Renal cortex interstitium (tissue), 15 donors: ENCODE data around the gene HIGD2A. TPM values are rescaled to one million over a fixed set of nuclear protein-coding genes. Genes with fewer than 3 reads are reported as not detected.

ENCODE experiments used
- DNase-seq, 11 donors: peaks; one replicate each; pipeline ENCODE4 v3.0.0-alpha.2; 2013; ENCODE audit warnings: low read depth in 9 of 11, low spot score in 4 of 11; ENCODE audit errors: extremely low read depth in 1 of 11
- long read RNA-seq, 16 experiments: transcript quantifications; one replicate each; lab custom pipeline, GENCODE V29; 2026
- polyA plus RNA-seq, 3 donors: library from polyadenylated mRNA; unstranded; fragments of 120-200 nt; gene quantifications; one replicate each; pipeline ENCODE4 v1.2.1, GENCODE V29; 2013; ENCODE audit not compliant: insufficient read length in 3 of 3

The HIGD2A gene
- 100 to 1,000 TPM in 2 of 3 donors, 10 to 100 TPM in 1; 98.0 to 120 (median 112) TPM for polyA plus RNA-seq
- long read RNA-seq, donor 1, transcript HIGD2A-201 (2 exons, 668 nt): major isoform, 111 of 111 reads
- long read RNA-seq, donor 1, partial matches to known transcripts: 0 of 111 reads
- long read RNA-seq, donor 1, other reads (novel, unspliced or antisense): 0 of 111 reads
- long read RNA-seq, donor 2, transcript HIGD2A-201 (2 exons, 668 nt): major isoform, 94 of 94 reads
- long read RNA-seq, donor 2, partial matches to known transcripts: 0 of 94 reads
- long read RNA-seq, donor 2, other reads (novel, unspliced or antisense): 0 of 94 reads
- long read RNA-seq, donor 3, transcript HIGD2A-201 (2 exons, 668 nt): major isoform, 146 of 146 reads
- long read RNA-seq, donor 3, partial matches to known transcripts: 0 of 146 reads
- long read RNA-seq, donor 3, other reads (novel, unspliced or antisense): 0 of 146 reads
- long read RNA-seq, donor 4, transcript HIGD2A-201 (2 exons, 668 nt): major isoform, 88 of 123 reads
- long read RNA-seq, donor 4, partial matches to known transcripts: 35 of 123 reads
- long read RNA-seq, donor 4, other reads (novel, unspliced or antisense): 0 of 123 reads
- long read RNA-seq, donor 5: 0 reads
- long read RNA-seq, donor 6, transcript HIGD2A-201 (2 exons, 668 nt): major isoform, 101 of 131 reads
- long read RNA-seq, donor 6, partial matches to known transcripts: 30 of 131 reads
- long read RNA-seq, donor 6, other reads (novel, unspliced or antisense): 0 of 131 reads
- long read RNA-seq, donor 7, transcript HIGD2A-201 (2 exons, 668 nt): major isoform, 146 of 191 reads
- long read RNA-seq, donor 7, partial matches to known transcripts: 45 of 191 reads
- long read RNA-seq, donor 7, other reads (novel, unspliced or antisense): 0 of 191 reads
- long read RNA-seq, donor 8: 0 reads
- long read RNA-seq, donor 9, transcript HIGD2A-201 (2 exons, 668 nt): major isoform, 110 of 110 reads
- long read RNA-seq, donor 9, partial matches to known transcripts: 0 of 110 reads
- long read RNA-seq, donor 9, other reads (novel, unspliced or antisense): 0 of 110 reads
- long read RNA-seq, donor 10, transcript HIGD2A-201 (2 exons, 668 nt): major isoform, 131 of 183 reads
- long read RNA-seq, donor 10, partial matches to known transcripts: 52 of 183 reads
- long read RNA-seq, donor 10, other reads (novel, unspliced or antisense): 0 of 183 reads
- long read RNA-seq, donor 11, transcript HIGD2A-201 (2 exons, 668 nt): major isoform, 65 of 65 reads
- long read RNA-seq, donor 11, partial matches to known transcripts: 0 of 65 reads
- long read RNA-seq, donor 11, other reads (novel, unspliced or antisense): 0 of 65 reads
- long read RNA-seq, donor 12, transcript HIGD2A-201 (2 exons, 668 nt): major isoform, 50 of 50 reads
- long read RNA-seq, donor 12, partial matches to known transcripts: 0 of 50 reads
- long read RNA-seq, donor 12, other reads (novel, unspliced or antisense): 0 of 50 reads
- long read RNA-seq, donor 13: 0 reads
- long read RNA-seq, donor 14, transcript HIGD2A-201 (2 exons, 668 nt): major isoform, 115 of 115 reads
- long read RNA-seq, donor 14, partial matches to known transcripts: 0 of 115 reads
- long read RNA-seq, donor 14, other reads (novel, unspliced or antisense): 0 of 115 reads
- long read RNA-seq, donor 15, transcript HIGD2A-201 (2 exons, 668 nt): major isoform, 43 of 43 reads
- long read RNA-seq, donor 15, partial matches to known transcripts: 0 of 43 reads
- long read RNA-seq, donor 15, other reads (novel, unspliced or antisense): 0 of 43 reads
- long read RNA-seq, donor 16, transcript HIGD2A-201 (2 exons, 668 nt): major isoform, 247 of 247 reads
- long read RNA-seq, donor 16, partial matches to known transcripts: 0 of 247 reads
- long read RNA-seq, donor 16, other reads (novel, unspliced or antisense): 0 of 247 reads

DNA sequence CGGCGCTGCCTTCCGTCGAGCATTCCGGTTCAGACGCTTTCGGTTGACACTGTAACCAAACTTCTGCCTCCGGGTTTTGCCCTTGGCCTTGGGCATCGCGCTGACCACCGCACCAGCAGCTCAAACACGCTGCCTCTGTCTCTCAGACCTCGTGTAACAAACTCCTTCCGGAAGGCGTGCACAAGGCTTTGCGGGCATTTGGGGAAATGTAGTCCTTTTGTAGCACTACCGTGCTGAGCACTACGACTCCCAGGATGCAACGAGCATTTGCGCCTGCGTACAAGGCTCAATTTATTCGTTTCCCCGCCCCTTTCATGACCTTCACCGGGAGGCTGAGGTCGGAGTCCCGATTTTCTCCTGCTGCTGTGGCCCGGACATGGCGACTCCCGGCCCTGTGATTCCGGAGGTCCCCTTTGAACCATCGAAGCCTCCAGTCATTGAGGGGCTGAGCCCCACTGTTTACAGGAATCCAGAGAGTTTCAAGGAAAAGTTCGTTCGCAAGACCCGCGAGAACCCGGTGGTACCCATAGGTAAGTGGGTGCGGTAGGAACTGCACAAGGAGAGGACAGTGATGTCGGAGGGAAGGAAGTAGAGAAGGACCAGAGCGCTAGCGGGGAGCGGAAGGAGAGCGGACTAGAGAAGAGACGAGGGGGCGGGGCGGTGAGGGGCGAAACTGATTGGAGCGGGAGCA, at the start of gene HIGD2A, which contains the start of gene NOP16:
Gene HIGD2A, plus strand, starts transcription at position 308 of the 691 bp plus-strand sequence. Its CDS starts 69 bp downstream, at position 377.
Gene NOP16, minus strand, starts transcription at position 155 of the 691 bp plus-strand sequence. Its CDS starts 59 bp downstream, at position 96.
- peak; percentile 97 to 99 (median 98) for DNase-seq

DNA sequence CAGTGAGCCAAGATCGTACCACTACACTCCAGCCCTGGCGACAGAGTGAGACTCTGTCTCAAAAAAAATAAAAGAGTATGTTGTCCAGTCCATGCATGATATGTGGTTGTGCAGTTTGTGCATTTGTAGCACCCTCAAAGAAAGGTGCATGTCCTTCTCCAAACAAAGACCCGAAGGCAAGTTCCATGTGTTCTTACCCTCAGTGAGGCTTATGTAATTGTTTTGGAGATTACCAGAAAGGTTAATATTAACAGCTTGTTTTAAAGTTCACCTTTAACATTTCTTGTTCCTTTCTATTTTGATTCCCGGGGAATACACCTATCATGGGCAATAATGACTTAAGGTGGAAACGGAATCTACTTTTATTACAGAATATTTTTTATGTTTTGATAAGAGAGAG, 49.2 kb upstream of the HIGD2A start:
- no peak for DNase-seq

DNA sequence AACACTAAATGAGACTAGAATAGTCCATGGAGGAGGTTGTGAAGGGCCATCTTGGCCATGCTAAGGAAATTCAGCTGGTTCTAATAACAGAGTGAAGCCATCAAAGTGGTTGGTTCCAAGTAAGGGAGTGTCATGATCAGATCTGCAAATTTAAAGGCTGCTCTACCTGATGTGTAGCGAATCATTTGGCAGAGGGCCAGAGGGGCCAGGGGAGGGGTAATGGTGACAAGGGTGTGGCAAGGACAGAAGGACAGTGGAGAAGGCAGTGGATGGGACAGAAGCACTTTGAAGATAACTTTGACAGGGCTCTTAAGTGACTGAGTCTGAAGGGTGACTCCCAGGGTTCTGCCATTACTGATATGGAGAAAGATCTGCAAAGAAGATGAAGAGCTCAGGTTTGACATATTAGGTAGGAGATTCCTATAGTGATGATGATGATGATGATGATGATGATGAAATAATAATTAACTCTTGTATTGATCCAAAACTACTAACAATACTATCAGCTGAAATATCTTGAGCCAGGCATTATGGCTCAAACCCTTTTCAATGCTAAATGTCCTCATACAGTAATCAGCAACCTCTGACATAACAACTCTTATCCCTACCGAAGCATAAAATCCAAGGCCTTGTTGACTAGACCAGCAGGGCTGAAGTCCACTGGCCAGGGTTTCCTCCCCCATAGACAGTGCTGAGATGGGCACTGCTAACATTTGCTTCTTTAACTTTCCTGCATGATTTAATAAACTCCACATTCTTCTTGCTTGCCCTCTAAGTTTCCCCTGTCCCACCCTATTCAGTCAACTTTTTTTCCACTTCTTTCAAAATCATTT, 47.0 kb upstream of the HIGD2A start:
- no peak for DNase-seq

DNA sequence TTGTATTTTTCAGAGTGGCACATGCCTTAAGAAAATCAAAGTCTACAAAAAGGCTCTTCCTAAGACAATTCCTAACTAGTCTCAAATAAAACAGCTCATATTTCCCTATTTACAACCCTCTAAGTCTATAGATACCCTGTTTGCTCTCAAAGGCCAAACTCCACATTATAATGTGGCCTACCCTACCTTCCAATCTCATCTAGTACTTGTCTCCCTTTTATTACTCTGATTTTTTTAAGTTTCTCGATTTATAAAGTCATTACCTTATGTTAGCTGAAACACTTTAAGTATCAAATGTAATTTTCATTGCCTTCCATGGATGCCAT, 46.4 kb upstream of the HIGD2A start:
- DNase-seq: no peak

DNA sequence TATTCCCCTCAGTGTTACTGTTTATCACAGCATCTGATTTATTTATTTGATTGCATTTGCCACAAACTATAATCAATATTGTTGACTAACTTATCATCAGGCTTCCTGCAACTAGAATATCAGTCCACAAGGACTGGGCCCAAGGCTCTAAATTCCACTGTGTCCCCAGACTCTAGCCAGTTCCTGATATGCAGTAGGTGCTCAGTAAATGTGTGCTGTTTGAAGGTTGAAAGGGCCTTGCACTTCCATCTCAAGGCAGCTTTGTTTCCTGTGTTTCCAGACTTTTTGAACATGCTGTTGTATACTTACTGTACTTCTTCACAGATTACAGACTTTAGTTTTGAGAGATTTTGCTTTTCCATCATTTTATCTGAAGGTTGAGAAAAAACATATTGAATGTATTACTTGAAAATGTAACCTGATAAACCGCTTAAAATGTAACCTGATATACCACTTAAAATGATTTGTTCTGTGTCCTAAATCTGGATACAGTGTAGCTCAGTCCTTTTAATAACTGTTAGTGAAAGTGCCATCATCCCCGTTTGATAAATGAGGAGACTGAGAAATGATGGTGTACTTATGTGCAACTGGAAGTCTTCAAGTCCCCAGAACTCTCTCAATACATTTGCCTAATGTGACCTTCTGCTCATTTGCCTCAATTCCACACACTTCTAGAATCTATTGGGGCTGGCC, 45.6 kb upstream of the HIGD2A start:
- no peak for DNase-seq

DNA sequence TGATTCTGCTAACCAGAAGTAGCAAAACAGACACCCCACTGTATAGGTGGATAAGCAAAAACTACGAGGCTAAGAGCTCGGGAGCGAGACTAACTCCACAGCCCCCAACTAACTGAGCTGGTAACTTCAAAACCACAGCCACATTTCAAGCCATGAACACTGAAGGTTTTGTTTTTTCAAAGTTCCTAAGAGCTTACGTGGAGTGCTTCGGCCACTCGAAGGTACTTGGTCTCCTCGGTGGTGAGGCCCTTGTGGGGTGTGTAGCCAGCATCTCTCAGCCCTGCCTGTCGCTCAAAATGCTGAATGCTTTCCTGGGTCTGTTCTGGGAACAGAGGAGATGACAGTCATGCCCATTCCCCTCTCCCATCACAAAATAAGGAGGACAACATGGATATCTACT, 38.1 kb upstream of the HIGD2A start:
- DNase-seq: no peak

GRCh38 chr5:176352116-176352878, 36.3 kb upstream of the HIGD2A start:
- no peak for DNase-seq

- DNase-seq: no peak
These were observed 35.0 kb upstream of the HIGD2A start for GRCh38 chr5:176353533-176353932.

DNA sequence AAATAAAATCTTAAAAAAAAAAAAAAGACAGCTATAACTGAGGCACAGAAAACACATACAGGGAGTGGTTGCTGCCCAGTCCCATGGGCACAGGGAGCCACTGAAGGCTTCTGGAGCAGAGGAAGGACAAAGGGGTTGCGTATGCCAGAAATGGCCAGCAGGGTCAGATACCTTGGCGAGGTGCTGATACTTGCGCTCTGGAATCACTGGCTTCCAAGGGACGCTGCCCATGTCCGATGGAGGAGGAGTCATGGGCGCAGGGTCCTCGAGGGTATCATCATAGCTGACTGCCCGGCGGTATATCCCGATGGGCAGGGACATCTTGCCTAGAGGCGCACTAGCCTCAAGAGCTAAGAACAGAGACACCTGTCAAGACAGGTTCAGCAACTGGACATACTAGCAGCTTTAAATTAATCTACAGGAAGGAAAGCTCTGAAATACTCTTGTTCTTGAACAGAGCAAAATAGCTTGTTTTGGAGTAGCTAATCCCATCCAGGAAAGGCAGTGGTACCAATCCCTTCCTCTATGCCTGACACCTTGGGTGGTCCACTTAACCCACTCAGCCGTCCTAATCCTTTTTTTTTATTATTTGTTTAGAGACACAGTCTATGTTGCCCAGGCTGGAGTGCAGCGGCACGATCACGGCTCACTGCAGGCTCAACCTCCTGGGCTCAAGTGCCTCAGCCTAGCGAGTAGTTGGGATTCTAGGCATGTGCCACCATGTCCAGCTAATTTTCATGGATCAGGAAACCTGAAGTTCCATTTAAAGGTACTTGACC, 33.0 kb upstream of the HIGD2A start:
- DNase-seq: no peak

DNA sequence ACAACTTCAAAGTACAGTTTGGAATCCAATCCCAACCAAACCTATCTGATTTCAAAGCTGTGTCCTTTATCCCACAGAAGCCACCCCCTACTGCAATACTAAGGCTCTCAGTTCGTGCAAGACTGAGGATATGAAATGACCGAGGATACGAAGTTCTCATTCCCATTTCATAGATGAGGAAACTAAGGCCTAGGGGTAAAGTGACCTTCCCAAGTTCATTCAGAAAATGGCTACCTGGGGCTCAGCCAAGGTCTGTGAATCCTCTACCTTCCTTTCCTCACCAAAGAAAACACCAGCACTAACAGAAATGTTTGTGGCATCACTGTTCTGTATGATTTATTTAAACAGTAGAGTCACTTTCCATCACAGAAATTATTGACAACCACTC, 32.4 kb upstream of the HIGD2A start:
- DNase-seq: no peak

DNA sequence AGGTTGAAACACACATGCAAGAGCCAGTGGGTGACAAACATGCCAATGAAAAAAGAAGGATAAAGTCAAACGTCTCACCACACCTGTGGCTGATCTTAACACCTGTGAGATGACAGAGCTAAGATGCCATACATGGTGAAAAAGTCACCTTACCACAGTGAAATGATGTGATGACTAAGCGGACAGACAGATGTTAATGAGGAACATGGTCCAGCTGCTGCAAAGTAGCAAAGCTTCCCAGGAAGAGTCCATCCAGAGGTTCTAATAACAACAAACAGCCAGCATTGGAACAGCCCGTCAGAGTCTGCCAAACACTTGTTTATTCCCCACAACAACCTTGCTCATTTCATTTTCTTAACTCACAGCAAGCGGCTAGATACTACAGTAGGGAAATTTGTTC, 28.9 kb upstream of the HIGD2A start:
- DNase-seq: no peak

GRCh38 chr5:176360894-176361436, 27.6 kb upstream of the HIGD2A start:
- DNase-seq: peak in 2 of 11 donors; percentile 4 to 17

DNA sequence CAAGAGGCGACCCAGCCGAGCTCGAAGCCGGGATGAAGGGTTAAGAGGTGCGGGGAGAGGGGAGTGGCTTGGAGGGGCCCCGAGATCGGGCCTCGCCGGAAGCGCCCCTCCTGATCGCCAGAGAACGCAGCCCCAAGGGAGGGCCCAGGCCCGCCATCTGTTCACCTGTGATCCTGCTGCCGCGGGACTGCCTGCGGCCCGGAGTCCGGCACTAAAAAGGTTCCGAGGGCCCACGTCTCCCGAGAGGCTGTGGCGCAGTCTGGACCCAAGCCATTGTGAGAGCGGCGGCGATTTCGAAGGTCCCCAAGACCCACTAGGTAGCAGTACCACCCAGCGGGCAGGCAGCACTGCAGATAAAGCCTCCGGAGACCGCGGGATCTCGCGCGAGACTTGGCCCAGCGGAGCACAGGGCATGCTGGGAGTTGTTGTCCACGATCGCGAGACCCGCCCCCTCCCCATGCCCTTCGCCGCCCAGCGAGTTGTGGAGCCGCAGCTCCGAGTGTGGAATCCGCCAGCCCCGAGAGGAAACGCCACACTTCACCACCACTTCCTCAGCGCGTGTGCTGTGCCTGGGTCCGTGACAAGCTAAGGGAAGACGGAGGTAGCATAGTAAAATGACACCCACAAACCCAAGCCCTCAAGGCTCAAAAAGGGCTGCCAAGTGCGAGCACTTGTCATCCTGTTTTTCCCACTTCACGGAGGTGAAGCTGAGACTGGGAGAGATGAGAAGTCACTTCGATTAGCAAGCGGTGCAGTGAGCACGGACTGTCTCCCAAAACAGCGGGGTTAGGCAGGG, 26.9 kb upstream of the HIGD2A start, which contains the start of gene KIAA1191:
Gene KIAA1191, minus strand, starts transcription at position 328 of the 796 bp plus-strand sequence. CDS start 2,256 bp downstream, outside the sequence.
- DNase-seq: peak; percentile 68 to 92 (median 83)

GRCh38 chr5:176362233-176362490, 26.4 kb upstream of the HIGD2A start:
- DNase-seq: no peak
